Muscle of arm (tissue), 12 donors: Measurements from ENCODE around the gene BTG2. TPM values are rescaled to one million over a fixed set of nuclear protein-coding genes. Genes with fewer than 3 reads are reported as not detected.
A peak's percentile ranks its signal among the peaks of the same experiment; 100 is the strongest.

ENCODE experiments used
- DNase-seq: peaks from one replicate; pipeline ENCODE4 v3.0.0-alpha.2; 2013
- polyA plus RNA-seq, 12 donors: library from polyadenylated mRNA; unstranded; fragments of 120-200 nt; gene quantifications; one replicate each; pipeline ENCODE4 v1.2.1, GENCODE V29; 2013; ENCODE audit not compliant: insufficient read length in 12 of 12

Gene BTG2
- polyA plus RNA-seq, 12 donors: 63.4 to 246 (median 81.3) TPM; not detected in 1

DNA sequence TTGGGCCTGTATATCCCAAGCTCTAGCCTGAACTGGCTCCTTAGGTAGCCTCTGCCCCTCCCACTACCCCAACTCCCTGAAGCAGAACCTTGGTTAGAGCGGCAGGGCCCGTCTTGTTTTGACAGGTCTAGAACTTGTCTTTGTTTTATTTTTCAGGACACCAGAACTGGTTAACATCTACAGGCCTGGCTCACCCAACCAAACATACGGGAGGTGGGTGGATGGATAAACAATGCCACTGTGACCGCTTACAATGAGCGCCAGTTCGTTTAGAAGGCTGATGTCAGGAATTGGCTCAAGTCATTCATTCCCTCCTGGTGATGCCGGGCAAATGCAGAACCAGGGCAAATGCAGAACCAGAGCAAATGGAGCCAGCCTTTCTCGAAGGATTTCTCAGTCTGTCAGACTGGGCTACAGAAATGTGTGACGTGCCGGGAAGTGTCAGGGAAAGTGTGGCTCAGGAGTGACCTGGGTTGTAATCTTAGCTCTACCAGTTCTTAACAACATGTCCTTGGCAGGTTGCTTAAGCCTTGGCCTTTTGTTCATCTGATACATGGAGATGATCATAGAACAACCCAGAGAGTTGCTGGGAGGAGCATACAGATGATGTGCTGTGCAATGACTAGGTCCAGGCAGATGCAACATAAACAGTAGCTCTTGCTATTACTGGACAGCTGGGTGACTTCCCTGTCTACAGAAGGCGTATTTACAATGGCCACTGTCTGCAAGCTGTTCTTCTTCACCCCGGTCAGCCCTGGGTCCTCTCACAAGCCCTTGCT lies 30.5 kb upstream of the BTG2 start:
- no peak for DNase-seq

DNA sequence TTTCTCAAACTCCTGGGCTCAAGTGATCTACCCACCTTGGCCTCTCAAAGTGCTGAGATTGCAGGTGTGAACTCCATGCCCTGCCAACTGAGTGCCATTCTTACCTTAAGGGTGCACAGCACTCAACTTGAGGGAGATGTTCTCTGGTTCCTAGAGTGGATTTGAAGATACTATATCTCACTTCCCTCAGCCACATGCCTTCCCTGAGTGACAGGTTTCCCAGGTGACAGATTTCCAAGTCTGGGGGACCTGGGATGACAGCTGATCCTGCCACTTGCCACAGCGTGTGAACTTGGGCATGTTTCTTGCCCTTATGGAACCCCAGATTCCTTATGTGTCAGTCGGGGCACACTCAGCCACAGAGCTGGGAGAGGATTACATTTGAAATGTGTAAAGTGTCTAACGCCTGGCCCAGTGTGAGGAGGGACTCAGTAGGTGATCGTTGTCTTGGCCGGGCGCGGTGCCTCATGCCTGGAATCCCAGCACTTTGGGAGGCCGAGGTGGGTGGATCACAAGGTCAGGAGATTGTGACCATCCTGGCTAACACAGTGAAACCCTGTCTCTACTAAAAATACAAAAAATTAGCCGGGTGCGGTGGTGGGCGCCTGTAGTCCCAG lies 29.6 kb upstream of the BTG2 start:
- DNase-seq: no peak

DNA sequence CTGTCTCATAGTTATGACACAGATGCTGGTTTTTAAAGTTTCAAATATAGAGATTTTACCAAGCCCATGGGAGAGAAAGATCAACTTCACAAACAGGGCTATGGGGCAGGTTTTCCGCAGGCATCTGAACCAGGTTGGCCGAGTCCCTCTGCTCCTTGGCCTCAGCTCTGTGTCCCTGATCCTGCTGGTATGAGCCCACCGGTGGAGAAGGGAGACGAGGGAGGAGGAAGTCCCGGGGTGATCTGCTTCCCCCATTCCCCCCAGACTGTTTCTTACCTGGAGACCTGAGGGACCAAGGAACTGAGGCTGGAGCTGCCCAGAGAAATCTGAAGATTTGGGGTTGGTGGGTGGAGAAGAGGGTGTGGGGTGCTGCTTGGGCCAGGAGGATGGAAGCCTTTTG lies 28.9 kb upstream of the BTG2 start:
- DNase-seq: no peak

DNA sequence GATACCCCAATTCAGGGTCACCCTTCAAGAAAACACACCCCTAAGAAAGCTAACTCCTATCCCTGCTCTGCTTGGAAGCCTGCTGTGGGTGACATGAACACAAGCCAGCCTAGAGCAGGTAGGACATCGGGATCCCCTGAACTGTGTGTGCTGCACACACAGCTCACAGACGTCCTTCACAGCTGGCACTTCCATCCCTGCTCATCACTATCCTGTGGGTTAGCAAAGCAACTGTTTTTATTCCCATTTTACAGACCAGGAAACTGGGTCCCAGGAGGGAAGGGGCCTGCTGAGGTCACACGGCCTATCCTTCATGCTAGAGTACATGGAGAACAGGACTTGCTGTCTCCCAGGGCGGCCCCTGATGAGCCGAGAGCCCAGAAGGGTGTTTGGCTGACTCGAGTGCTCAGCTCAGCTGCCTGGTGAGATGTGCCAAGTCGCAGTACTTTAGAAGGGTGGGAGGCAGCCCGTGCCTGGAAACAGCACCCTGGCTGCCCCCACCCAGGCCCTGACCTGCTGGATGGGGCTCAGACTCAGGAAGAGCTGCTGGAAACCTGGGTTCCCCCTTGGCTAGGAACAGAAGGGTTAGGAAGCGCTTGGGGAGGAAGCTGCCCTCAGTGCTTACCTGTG lies 28.3 kb upstream of the BTG2 start:
- DNase-seq: no peak

DNA sequence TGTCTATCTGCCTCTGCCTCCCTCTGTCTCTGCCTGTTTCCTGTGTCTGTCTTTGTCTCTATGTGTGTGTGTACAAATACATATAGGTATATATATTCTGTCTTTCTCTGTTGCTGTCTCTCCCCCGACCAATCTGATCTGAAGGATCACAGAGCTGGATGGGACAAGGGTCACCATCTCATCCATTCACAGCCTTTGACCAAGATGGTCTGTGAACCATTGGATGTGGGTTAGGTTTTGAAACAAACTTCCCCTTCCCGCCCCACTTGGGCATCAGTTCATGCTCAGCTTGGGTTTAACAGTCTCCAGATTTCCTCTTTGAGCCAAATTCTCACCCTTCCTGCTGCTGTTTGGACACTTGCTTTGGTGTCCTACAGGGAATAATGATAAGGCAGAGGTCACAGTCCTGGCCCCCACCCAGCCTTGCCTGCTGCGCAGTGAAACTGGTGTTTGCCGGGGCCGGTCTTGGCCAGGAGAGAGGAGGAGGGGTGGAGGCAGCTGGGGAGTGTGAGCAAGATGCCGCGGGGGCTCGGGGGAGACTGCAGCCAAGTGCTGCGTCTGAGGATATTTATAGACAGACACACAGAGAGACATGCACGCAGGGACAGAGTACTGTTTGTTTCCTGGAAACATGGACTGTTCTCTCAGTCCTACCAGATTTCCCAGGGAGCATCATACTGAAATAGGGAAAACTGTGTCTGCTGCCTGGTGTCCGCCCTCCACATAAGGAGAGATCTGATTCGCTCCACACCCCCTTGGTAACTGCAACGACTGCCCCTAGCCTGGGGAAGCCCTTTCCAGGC lies 27.0 kb upstream of the BTG2 start:
- DNase-seq: peak; percentile 93

DNA sequence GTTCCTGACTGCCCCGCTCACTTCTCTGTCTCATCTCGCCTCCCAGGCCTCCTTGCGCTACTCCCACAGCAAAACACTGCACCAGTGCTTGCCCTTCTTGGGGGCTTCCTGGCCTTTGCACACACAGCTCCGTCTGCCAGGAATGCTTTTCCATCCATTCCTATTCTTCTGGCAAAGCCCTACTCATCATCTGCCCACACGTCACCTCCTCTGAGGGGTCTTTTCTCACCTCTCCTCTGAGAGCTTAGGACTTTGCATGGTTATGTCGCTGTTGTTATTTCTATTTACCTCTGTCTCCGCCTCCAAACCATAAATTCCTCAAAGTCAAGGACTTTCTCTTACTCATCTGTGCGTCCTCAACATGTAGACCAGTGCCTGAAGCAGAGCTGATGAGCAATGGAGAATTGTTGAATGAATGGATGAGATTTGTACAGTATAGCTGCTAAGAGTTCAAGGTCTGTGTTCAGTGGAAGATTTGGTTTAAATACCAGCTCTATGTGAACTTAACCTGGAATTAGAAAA lies 26.4 kb upstream of the BTG2 start:
- DNase-seq: no peak

DNA sequence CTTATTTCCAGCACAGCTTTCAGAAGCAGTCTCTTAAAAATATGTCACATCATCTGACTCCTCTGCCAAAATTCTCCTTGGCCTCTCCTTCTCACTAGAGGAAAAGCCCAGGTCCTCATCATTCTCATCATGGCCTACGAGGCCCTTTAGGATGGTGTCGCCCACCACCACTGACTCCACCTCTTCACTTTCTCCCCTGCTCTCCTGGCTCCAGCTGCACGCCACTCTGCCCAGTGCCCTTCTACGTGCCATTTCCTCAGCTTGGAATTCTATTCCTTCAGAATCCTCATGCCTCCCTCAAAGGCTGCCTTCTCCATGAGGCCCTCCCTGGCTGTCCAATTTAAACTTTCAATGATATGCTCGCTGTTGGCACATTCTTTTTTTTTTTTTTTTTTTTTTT lies 25.3 kb upstream of the BTG2 start:
- no peak for DNase-seq

DNA sequence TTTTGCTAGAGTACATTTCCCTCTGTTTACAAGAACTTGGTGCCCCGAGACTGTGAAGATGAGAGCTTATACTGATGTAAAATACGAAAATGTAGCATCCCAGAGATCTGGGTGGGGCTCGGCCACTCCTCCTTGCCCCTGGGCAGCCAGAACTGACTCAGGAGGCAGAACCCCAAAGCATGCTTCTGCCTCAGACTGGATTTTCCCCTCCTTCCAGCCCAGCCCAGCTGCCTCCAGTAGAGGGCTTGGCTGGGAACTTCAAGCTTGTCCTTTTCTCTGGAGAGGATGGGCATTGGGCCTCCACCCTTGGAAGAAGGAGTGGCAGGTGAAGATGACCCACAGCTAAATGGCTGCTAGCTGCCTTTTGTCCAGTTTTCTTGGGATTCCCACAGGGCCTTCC lies 24.3 kb upstream of the BTG2 start:
- no peak for DNase-seq

DNA sequence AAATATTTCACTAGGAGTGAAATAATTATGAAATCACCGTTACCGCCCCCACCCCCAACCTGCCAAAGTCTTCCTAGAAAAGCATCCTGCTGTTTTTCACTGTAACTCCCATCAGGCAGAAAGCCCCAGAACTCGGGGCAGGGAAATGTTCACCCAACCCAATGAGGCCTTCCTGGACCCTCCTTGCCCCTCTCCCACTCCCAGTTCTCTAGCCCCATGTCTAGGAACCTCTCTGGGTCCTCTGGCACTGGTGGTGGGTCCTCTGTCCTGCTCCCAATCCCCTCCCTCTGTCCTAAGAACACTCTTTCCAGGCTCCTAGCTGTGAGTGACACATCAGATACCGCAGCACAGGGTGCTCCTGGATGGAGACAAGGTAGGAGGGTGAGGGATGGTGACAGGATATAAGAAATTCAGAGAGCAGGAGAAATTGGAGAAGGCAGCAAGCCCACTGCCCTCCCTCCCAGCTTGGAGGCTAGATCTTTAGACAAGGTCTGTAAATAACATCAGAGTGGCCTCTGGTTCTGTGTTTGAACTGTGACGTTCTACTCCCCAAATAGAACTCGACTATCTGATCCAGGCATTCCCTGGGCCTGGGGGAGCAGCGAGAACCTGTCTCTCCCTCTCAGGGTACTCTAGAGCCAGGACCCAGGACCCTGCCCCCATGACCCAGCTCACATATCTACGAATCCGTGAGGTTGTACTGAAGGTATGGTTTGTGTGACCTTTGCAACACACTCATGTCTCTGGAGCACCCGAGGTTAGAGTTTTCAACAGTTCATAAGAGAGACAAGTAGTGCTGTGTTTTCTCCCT lies 23.3 kb upstream of the BTG2 start:
- no peak for DNase-seq

DNA sequence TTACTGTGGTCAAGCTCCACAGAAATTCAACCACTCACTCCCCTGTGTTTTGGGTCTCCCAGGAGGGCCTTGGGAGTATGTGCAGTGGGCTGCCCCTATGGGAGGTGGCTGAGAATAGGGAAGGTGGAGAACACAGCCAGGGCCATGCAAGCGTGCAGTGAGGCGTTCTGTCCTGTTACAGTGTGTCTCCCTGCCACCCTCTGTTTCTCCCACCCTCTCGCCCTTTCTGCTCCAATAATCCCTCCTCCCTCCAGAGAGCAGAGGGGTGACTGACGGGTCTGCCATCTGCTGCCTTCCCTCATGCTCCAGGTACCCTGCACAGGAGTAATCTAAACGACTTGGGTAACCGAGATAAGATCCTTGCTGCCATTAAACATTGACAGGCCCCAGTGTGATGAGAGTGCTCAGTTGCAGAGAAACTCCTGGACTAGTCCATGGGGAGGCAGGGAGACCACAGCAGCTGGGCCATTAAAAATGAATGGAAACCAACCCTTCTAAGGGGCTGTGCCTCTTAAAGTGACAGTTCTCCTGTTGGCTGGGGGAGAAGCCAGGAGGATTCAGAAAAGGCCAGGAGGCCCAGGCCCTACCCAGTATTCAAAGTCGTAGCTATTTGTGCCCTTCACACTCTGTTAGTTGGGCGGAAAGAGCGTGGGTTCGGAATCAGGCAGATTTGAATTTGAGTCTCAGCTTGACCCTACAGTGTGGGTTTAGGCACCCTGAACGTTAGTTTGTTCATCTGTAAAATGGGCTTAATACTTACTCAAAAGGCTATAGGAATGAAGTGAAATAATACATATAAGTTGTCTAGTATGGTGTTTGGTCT lies 22.4 kb upstream of the BTG2 start:
- no peak for DNase-seq

DNA sequence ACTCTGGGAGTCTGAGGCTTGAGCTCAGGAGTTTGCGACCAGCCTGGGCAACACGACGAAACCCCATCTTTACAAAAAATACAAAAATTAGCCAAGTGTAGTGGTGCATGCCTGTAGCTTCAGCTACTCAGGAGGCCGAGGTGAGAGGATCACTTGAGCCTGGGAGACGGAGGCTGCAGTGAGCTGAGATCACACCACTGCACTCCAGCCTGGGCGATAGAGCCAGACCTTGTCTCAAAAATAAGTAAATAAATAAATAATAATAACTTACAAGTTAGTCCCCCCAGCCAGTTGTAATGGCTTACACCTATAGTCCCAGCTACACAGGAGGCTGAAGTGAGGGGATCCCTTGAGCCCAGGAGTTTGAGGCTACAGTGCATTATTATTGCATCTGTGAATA lies 21.7 kb upstream of the BTG2 start:
- DNase-seq: no peak

DNA sequence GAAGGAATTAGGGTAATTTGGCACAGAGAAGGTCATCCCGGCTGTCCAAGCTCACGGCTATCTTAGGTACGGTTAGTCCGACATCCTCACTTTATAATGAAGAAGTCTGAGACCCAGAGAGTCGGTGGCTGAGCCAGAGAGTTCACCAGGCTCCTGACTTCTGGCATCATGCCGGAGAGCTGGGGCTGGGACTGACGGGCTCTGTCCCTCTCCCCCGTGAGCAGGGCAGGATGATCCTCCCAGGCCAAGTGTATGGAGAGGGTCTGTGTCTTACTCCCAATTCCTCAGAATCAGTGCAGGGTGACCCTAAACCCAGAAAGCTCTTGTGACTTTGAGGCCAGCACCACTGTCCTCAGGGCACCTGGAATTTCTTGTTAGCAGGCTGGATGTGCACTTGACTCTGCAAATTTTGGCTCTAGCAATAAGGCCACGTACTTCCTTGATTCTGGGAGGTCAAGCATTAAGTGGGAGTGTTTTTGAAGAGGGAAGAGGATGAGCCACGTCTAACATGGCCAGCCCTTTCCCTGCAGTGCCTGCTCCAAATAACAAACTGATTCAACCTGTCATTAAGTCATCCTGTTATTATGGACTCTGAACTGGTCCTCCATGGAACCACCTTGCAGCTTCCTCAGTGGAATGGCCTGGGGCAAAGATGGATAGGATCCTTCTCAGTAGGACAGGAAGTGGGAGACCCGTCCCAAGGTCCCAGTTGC lies 20.8 kb upstream of the BTG2 start:
- no peak for DNase-seq

DNA sequence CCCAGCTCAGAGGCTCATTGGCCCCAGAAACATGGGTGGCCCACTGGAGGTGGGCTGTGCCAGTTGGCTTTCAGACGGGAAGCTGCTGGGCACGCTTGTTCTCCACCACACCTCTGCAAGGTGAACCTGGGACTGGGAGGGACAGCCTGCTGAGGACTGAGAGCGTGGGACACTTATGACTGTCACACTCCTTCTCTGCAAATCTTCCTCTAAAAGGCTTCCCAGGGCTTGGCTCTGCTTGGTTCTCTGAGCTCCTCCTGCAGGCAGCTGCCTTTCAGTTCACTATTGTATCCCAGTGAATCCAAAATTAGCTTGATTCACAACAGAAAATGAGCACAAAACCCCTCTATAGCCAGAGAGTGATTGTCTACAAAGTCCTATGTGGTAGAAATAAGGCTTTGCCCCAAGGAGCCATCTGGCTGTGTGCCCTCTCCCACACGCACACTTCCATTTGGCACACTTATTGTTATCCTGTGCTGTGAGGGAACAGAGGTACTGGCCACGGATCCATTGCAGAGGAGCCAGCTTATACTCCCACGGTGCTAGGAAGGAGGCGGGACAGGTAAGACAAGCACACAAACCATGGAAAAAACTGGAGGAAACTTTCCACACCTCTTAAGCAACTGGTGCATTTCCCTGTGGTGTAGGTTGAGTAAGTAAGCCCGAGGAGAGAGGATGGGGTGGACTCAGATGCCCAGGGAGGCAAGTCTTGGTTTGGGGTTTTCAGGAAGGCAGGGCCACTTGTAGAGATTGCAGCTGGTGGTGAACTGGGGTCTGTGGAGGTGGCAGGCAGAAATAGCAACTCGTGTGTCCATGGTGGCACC lies 18.9 kb upstream of the BTG2 start:
- DNase-seq: no peak

DNA sequence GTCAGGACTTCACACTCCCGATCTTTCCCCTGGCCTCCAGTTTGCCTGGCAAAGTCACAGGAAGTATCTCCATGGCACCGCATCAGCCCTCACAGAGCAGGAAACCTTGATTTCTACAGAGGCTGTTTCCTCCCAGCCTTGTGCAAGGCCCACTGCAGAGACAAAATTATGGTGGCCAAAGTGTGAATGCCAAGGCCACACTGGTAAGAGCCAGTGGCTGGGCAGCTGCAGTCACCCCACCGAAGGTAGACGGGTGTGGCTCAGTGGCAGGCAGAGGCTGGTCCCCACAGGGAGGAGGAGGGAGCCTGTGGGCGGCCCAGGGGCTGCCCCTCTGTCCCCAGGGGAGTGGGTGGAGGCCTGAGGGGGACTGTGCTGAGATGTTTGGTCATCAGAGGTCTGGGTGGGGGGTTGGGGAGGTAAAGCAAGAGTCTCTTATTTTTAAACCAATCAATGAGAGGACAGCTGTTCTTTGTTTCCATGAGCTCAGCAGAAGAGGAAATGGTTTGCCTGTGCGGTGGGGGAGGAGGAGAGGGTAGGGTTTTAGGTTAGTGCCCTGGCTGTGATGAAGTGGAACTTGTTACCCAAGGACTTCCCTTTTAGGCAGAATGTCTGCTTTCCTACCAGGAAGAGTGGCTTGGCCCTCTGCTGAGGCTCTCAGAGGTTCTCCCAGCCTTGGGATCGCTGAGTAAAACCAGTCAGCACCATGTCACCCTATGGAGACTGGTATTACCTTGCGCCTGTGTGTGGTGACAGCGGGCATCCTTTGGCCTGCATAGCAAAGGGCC lies 18.0 kb upstream of the BTG2 start:
- no peak for DNase-seq

DNA sequence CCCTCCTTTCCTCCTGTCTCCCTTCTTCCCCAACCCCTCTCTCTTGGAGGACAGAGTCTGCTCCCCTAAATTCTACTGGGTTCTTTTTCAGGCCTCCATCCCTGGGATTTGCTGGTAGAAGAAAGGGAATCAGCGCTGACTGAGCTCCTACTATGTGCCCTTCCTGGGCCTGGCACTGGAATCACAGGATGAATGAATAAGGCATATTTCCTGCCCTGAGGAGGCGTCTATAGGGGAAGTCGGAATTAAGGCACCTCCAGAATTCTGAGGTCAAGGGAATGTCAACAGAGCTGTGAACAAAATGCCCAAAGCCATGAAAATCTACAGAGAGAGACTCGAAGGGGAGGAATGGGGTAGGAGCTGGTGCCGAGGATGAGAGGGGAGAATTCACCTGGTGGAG lies 17.4 kb upstream of the BTG2 start:
- DNase-seq: no peak

DNA sequence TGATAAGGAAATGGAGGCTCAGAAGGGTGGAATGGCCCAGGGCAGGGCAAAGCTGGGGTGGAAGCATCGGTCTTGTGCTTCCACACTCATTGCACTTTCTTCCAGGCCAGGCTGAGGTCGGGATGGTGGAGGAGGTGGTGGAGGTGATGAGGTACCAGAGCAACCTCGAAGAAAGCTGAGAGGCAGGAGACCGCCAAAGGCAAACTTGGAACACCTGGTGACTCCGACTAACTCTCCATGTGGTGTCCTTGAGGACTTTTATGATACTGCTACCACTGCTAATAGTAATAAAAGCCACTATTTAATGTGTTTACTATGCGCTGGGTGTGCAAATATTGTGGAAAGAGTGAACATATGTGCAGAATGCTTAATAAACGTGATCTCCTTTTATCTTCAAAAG lies 16.9 kb upstream of the BTG2 start:
- DNase-seq: no peak

DNA sequence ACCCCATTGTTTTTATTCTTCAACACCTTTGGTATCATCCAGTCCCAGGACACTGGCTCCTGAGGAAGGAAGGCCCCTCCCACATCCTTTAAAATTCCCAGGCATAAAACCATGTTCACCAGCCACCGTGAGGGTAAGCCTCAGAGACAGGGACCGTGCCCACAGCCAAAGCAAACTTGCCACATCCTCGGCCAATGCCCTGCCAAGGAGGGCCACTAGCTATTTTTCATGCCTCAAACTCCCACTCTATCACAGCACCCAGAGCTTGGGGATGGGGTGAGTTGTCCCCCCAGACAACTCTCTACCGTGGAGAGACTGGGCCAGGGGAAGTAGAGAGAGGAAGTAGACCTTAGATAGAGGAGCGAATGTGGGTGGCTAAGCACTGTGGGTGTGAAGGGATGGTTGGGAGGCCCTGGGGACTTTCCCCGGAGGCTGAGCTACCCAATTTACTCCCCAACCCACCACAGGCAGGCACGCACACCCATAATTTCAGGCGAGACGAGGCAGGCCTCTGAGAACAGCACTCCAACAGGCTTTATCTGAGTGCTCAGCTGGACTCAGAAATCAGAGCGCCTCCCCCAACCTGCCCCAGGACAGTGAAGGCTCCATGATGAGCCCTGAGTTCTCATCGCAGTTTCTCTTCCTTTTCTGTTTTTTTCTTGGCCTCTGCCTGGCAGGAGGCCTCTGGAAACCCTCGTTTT lies 15.9 kb upstream of the BTG2 start:
- no peak for DNase-seq

DNA sequence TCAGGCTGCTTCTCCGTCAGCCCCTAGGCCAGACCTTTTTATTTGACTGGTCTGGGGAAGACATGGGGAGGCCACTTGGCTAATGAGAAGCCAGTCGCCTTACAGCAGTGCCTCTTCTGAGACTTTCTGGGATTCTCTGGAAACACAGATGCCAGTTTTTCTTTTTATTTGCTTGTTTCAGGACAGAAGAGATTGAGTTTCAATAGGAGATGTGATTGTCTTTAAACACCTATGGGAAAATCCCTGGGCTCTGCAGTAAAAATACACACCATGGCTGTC lies 15.4 kb upstream of the BTG2 start:
- DNase-seq: no peak
